Kidney (tissue), 14 donors: ENCODE data around the gene PIK3CD. TPM values are rescaled to one million over a fixed set of nuclear protein-coding genes. Genes with fewer than 3 reads are reported as not detected.
A peak's percentile ranks its signal among the peaks of the same experiment; 100 is the strongest.

ENCODE experiments used
- DNase-seq, 5 donors: peaks; one replicate each; pipeline ENCODE4 v3.0.0-alpha.2; 2013 to 2020
- FAIRE-seq: peaks from 2 replicates; lab custom pipeline; 2012; peaks lifted over from hg19 to GRCh38; lab: Jason Lieb, UNC
- H3K27ac ChIP-seq, 2 donors: one replicate each; pipeline ENCODE4 v1.7.0; 2013; ENCODE audit warnings: low read depth in 2 of 2, low read length in 2 of 2, inconsistent platforms in 1 of 2
- H3K27me3 ChIP-seq: one replicate; pipeline ENCODE4 v1.7.1; 2013; ENCODE audit warnings: low read length, inconsistent platforms; ENCODE audit not compliant: control insufficient read depth, insufficient read depth
- H3K36me3 ChIP-seq, 3 donors: one replicate each; pipeline versions ENCODE4 v1.7.0 to v1.7.1; 2013; ENCODE audit warnings: low read length in 3 of 3, control low read depth in 1 of 3, inconsistent platforms in 1 of 3; ENCODE audit not compliant: insufficient read depth in 3 of 3, control insufficient read depth in 2 of 3
- H3K4me1 ChIP-seq, 3 donors: one replicate each; pipeline versions ENCODE4 v1.7.0 to v1.7.1; 2013; ENCODE audit warnings: low read length in 3 of 3, inconsistent platforms in 1 of 3, low read depth in 1 of 3; ENCODE audit not compliant: control insufficient read depth in 2 of 3, insufficient read depth in 2 of 3
- H3K4me3 ChIP-seq, 3 donors: one replicate each; pipeline versions ENCODE4 v1.7.0 to v1.8.1; 2013; ENCODE audit warnings: low read length in 3 of 3, control low read depth in 1 of 3, inconsistent platforms in 1 of 3
- H3K9ac ChIP-seq, 3 donors: one replicate each; pipeline versions ENCODE4 v1.7.0 to v1.7.1; 2013; ENCODE audit warnings: low read length in 3 of 3, control low read depth in 1 of 3, inconsistent platforms in 1 of 3
- H3K9me3 ChIP-seq, 3 donors: one replicate each; pipeline versions ENCODE4 v1.7.0 to v1.7.1; 2013; ENCODE audit warnings: low read length in 3 of 3, control low read depth in 1 of 3, inconsistent platforms in 1 of 3; ENCODE audit not compliant: control insufficient read depth in 2 of 3, insufficient read depth in 1 of 3
- intact Hi-C: fragments of 100-400 bp; cut with DNase I; formaldehyde crosslinking; loops from one replicate; pipeline ENCODE4 v1.11.1; 2022
- polyA plus RNA-seq: library from polyadenylated mRNA; stranded (reverse); fragments of 350-450 nt; fragmentation: Illumina TruSeq; extraction: RNeasy Lipid Tissue Mini Kit (QIAGEN cat#74804); gene quantifications from one replicate; pipeline ENCODE4 v1.2.3, GENCODE V29; 2014; ENCODE audit warnings: low read depth, low replicate concordance; ENCODE audit not compliant: insufficient read depth
- total RNA-seq: library from RNA; stranded (reverse); fragmentation: NEBNext Ultra II Directional; extraction: Animal tissue kit (Norgen Biotek cat#: 25700); gene quantifications from one replicate; pipeline ENCODE4 v1.2.1, GENCODE V29; 2021
- TF ChIP-seq, protein P1 (sequence below): IDR thresholded peaks from 3 replicates; pipeline ENCODE4 v1.5.1; 2012; ENCODE audit warnings: mild to moderate bottlenecking, moderate library complexity, borderline replicate concordance; ENCODE audit not compliant: insufficient read depth; ENCODE audit errors: extremely low read depth
- donor health status: control.
- donor health status: control.
- donor health status: control.
- donor health status: control.
- donor health status: control.
- donor health status: DM: yes; HTN: yes; CAD: no.
- donor health status: Normal renal cell carcinoma (clear cell type).

The PIK3CD gene
- total and polyA plus RNA-seq, 2 donors from 2014 or later = 5.3 to 19.7 TPM

- no peaks in the 10 kb centered on the region for H3K9me3 ChIP-seq
- H3K9ac ChIP-seq = peak overlapping the region in 2 of 3 donors; percentile 17 to 78
- peak overlapping the region in 2 of 3 donors; percentile 34 to 64 for H3K4me3 ChIP-seq
- no peaks in the 10 kb centered on the region for H3K27me3 ChIP-seq
- DNase-seq (peak in 1 of 5 donors; percentile 76), FAIRE-seq (no peak)
- H3K36me3 ChIP-seq = no peaks in the 10 kb centered on the region
- intact Hi-C loops = no loop called here
- peaks cover 0 to 24% (median 10%) of the 10 kb centered on the region in 3 donors for H3K4me1 ChIP-seq
- TF ChIP-seq, protein P1, sequence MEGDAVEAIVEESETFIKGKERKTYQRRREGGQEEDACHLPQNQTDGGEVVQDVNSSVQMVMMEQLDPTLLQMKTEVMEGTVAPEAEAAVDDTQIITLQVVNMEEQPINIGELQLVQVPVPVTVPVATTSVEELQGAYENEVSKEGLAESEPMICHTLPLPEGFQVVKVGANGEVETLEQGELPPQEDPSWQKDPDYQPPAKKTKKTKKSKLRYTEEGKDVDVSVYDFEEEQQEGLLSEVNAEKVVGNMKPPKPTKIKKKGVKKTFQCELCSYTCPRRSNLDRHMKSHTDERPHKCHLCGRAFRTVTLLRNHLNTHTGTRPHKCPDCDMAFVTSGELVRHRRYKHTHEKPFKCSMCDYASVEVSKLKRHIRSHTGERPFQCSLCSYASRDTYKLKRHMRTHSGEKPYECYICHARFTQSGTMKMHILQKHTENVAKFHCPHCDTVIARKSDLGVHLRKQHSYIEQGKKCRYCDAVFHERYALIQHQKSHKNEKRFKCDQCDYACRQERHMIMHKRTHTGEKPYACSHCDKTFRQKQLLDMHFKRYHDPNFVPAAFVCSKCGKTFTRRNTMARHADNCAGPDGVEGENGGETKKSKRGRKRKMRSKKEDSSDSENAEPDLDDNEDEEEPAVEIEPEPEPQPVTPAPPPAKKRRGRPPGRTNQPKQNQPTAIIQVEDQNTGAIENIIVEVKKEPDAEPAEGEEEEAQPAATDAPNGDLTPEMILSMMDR = no peak
- peak overlapping the region; percentile 78 to 91 for H3K27ac ChIP-seq
Measured at GRCh38 chr1:9716404-9717192, 65.1 kb downstream of the PIK3CD start.

DNA sequence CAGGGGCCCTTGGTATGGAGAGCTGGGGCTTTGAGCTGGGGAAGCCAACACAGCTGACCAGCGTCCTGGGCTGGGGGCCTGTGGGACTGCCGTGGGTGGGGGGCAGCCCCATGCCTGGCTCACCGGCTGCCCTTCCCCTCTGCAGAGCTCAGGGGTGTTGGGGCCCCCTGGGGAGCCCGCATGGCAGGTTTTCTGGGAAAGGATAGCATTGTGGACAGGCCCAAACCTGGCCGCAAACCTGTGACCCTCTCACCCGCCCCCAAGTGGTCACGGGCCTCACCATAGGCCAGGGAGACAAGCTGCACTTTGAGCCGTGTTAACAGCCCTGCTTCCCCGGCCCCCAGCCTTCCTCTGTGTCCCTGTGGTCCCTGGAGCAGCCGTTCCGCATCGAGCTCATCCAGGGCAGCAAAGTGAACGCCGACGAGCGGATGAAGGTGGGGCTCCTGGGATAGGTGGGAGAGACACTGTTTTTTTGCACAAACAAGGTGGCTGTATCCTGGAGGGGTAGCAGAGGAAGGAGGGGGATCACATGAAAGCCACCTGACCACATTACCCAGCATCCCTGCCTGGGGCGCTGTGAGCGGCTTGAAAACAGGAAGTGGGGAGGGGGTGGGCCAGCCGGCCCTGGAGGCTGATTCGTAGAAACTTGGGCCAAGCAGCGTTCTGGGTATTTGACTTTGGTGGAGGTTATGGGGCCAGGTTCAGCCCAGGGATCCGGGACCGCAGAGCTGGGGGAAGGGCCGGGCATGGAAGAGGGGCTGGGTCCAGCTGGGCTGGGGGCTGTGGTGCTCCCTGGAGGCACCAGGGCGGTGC, 65.9 kb downstream of the PIK3CD start:
- H3K4me1 ChIP-seq = peaks cover 0 to 24% (median 10%) of the 10 kb centered on the region in 3 donors
- FAIRE-seq = no peak
- TF ChIP-seq, protein P1 = no peak
- H3K9ac ChIP-seq = peak overlapping the region; percentile 17 to 78 (median 33)
- peak overlapping the region; percentile 78 to 91 for H3K27ac ChIP-seq
- DNase-seq = peak; percentile 89 to 96 (median 92)
- H3K27me3 ChIP-seq = no peaks in the 10 kb centered on the region
- H3K36me3 ChIP-seq = no peaks in the 10 kb centered on the region
- intact Hi-C loops = no loop called here
- peak overlapping the region; percentile 48 to 64 (median 63) for H3K4me3 ChIP-seq
- H3K9me3 ChIP-seq = no peaks in the 10 kb centered on the region

GRCh38 chr1:9718006-9718680, 66.6 kb downstream of the PIK3CD start:
- Histone ChIP-seq H3K4me1 (peaks cover 0 to 24% (median 10%) of the 10 kb centered on the region in 3 donors), H3K4me3 (peak overlapping the region; percentile 45 to 64 (median 46)), H3K36me3 (peaks cover 0 to 6% (median 0%) of the 10 kb centered on the region in 3 donors), H3K27ac (peak overlapping the region; percentile 78 to 91), H3K27me3 (no peaks in the 10 kb centered on the region), H3K9me3 (peaks cover 0 to under 1% (median 0%) of the 10 kb centered on the region in 3 donors), H3K9ac (peak overlapping the region in 1 of 3 donors; percentile 78)
- TF ChIP-seq, protein P1 = no peak
- FAIRE-seq = no peak
- intact Hi-C loops = no loop called here
- peak in 1 of 5 donors; percentile 7 for DNase-seq
